Lower leg skin (tissue), 3 donors: ENCODE data around the gene ADD2.

Experiments used
- POLR2A ChIP-seq, 2 donors: fragments of 450-650 bp; IDR thresholded peaks; one replicate each; pipeline ENCODE4 v1.6.1; 2016 to 2017; ENCODE audit warnings: antibody characterized with exemption in 2 of 2, mild to moderate bottlenecking in 1 of 2, moderate library complexity in 1 of 2
- TF ChIP-seq, protein P1 (sequence below), 3 donors: fragments of 450-650 bp; IDR thresholded peaks; one replicate each; pipeline ENCODE4 v1.5.1; 2016; ENCODE audit warnings: antibody characterized with exemption in 3 of 3, mild to moderate bottlenecking in 3 of 3, moderate library complexity in 2 of 3

DNA sequence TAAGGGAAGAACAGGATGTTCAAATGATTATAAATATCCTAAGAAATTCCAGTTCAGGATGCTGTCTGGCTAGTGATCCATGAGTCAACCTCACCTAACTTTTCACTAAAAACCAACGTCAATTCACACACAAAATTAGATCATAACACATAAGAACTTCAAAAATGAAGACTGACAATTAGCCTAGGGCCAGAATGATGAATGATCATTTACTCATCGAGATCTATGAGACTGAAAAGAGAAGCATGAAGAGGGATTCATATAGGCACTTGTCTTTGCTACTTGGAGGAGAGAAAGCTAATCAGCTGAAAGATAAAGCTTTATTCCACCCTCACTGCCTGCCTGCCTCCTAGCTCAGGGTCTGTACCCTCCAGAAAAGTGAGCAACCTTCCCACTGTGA, 29.8 kb downstream of the ADD2 start:
- no peak for TF ChIP-seq POLR2A (IDR thresholded peaks at IDR 0.05)
- TF ChIP-seq, protein P1, sequence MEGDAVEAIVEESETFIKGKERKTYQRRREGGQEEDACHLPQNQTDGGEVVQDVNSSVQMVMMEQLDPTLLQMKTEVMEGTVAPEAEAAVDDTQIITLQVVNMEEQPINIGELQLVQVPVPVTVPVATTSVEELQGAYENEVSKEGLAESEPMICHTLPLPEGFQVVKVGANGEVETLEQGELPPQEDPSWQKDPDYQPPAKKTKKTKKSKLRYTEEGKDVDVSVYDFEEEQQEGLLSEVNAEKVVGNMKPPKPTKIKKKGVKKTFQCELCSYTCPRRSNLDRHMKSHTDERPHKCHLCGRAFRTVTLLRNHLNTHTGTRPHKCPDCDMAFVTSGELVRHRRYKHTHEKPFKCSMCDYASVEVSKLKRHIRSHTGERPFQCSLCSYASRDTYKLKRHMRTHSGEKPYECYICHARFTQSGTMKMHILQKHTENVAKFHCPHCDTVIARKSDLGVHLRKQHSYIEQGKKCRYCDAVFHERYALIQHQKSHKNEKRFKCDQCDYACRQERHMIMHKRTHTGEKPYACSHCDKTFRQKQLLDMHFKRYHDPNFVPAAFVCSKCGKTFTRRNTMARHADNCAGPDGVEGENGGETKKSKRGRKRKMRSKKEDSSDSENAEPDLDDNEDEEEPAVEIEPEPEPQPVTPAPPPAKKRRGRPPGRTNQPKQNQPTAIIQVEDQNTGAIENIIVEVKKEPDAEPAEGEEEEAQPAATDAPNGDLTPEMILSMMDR (IDR thresholded peaks at IDR 0.05) = no peak
